HL-60 (cell line): ENCODE measurements around the gene OGG1.
A peak's percentile ranks its signal among the peaks of the same experiment; 100 is the strongest.

ENCODE experiments used
- DNase-seq, 2 experiments: peaks; one replicate each; pipeline ENCODE4 v3.0.0-alpha.2; 2010 to 2020; ENCODE audit warnings: low read depth in 1 of 2, low spot score in 1 of 2
- H3K27ac ChIP-seq: fragments of 250-450 bp; sonication (Bioruptor Pico); replicated peaks from 2 replicates; pipeline ENCODE4 v1.5.1; 2020; ENCODE audit warnings: mild to moderate bottlenecking, moderate library complexity
- H3K27me3 ChIP-seq: fragments of 250-450 bp; sonication (Bioruptor Pico); 2 replicates; pipeline ENCODE4 v1.5.1; 2021; ENCODE audit warnings: mild to moderate bottlenecking, moderate library complexity; ENCODE audit not compliant: insufficient read depth, poor library complexity, severe bottlenecking
- H3K4me3 ChIP-seq: replicated peaks from 2 replicates; pipeline ENCODE4 v1.5.1; 2011; ENCODE audit warnings: mild to moderate bottlenecking, control low read depth, low read length; ENCODE audit not compliant: insufficient read depth
- GABPA ChIP-seq: IDR thresholded peaks from 2 replicates; pipeline ENCODE4 v1.6.1; 2012; ENCODE audit warnings: low read depth
- POLR2AphosphoS5 ChIP-seq: IDR thresholded peaks from 2 replicates; pipeline ENCODE4 v1.6.1; 2012; ENCODE audit warnings: low read depth
- SPI1 ChIP-seq: IDR thresholded peaks from 2 replicates; pipeline ENCODE4 v1.6.1; 2012; ENCODE audit warnings: low read depth, mild to moderate bottlenecking, borderline replicate concordance
- TF ChIP-seq, protein P1 (sequence below): IDR thresholded peaks from one replicate; pipeline ENCODE4 v1.5.1; 2011; ENCODE audit warnings: low read length, control low read depth, inconsistent platforms; ENCODE audit not compliant: insufficient read depth
- TF ChIP-seq, protein P2 (sequence below): IDR thresholded peaks from 2 replicates; pipeline ENCODE4 v1.6.1; 2012; ENCODE audit warnings: low read depth; ENCODE audit not compliant: insufficient replicate concordance

Gene OGG1

DNA sequence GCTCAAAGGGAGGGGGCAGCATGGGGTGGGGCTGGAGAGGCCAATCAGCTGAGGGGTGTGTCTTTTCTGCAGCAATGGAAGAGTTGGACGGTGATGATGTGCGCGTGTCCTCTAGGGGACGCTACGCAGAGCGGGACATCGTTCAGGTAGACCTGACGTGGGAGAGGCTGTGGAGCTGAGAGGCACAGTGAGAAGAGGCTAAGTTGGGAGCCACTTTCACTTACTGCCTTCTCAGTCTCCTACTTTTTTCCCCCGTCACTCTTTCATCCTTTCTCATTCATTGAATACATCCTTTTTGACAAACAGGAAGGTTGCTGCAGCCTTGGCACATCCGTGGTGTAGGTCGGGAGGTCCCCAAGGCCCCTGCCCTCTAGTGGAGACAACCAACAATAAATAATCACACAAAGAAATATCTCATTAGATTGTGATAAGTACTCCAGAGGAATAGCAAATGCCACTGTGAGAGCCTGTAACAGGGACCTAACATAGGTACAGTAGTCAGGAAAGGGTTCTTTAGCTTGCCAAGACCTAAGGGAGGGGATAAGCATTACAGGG lies 22.6 kb upstream of the OGG1 start:
- H3K27me3 ChIP-seq, result no peaks in the 10 kb centered on the region
- peak in 1 of 2 experiments; percentile 59 for DNase-seq
- TF ChIP-seq GABPA (no peak), SPI1 (no peak), POLR2AphosphoS5 (no peak)
- TF ChIP-seq, protein P1, sequence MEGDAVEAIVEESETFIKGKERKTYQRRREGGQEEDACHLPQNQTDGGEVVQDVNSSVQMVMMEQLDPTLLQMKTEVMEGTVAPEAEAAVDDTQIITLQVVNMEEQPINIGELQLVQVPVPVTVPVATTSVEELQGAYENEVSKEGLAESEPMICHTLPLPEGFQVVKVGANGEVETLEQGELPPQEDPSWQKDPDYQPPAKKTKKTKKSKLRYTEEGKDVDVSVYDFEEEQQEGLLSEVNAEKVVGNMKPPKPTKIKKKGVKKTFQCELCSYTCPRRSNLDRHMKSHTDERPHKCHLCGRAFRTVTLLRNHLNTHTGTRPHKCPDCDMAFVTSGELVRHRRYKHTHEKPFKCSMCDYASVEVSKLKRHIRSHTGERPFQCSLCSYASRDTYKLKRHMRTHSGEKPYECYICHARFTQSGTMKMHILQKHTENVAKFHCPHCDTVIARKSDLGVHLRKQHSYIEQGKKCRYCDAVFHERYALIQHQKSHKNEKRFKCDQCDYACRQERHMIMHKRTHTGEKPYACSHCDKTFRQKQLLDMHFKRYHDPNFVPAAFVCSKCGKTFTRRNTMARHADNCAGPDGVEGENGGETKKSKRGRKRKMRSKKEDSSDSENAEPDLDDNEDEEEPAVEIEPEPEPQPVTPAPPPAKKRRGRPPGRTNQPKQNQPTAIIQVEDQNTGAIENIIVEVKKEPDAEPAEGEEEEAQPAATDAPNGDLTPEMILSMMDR, result peak; percentile 58
- TF ChIP-seq, protein P2, sequence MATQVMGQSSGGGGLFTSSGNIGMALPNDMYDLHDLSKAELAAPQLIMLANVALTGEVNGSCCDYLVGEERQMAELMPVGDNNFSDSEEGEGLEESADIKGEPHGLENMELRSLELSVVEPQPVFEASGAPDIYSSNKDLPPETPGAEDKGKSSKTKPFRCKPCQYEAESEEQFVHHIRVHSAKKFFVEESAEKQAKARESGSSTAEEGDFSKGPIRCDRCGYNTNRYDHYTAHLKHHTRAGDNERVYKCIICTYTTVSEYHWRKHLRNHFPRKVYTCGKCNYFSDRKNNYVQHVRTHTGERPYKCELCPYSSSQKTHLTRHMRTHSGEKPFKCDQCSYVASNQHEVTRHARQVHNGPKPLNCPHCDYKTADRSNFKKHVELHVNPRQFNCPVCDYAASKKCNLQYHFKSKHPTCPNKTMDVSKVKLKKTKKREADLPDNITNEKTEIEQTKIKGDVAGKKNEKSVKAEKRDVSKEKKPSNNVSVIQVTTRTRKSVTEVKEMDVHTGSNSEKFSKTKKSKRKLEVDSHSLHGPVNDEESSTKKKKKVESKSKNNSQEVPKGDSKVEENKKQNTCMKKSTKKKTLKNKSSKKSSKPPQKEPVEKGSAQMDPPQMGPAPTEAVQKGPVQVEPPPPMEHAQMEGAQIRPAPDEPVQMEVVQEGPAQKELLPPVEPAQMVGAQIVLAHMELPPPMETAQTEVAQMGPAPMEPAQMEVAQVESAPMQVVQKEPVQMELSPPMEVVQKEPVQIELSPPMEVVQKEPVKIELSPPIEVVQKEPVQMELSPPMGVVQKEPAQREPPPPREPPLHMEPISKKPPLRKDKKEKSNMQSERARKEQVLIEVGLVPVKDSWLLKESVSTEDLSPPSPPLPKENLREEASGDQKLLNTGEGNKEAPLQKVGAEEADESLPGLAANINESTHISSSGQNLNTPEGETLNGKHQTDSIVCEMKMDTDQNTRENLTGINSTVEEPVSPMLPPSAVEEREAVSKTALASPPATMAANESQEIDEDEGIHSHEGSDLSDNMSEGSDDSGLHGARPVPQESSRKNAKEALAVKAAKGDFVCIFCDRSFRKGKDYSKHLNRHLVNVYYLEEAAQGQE, result no peak
- no peak overlapping the region for H3K4me3 ChIP-seq
- H3K27ac ChIP-seq, result no peak overlapping the region

DNA sequence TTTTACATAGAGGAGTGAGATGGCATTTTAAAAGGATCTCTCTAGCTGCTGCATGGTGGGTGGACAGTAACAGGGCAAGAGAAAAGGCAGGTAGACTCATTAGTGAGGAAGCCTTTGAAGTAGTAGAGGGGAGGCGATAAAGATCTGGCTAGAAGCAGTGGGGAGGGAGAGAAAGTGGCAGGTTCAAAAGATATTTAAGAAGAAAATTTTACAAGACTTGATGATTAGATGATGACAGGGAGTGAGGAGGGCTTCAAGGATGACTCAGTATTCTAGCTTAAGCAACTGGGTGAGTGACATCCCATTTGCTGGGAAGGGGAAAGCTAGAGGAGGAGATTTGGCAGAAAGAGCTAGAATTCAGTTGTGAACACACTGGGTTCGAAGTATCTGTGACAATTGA lies 22.0 kb upstream of the OGG1 start:
- TF ChIP-seq, protein P1, result no peak
- TF ChIP-seq POLR2AphosphoS5 (no peak), GABPA (no peak), SPI1 (no peak)
- TF ChIP-seq, protein P2, result no peak
- no peak for DNase-seq
- Histone ChIP-seq H3K27ac (no peak overlapping the region), H3K4me3 (no peak overlapping the region), H3K27me3 (no peaks in the 10 kb centered on the region)

DNA sequence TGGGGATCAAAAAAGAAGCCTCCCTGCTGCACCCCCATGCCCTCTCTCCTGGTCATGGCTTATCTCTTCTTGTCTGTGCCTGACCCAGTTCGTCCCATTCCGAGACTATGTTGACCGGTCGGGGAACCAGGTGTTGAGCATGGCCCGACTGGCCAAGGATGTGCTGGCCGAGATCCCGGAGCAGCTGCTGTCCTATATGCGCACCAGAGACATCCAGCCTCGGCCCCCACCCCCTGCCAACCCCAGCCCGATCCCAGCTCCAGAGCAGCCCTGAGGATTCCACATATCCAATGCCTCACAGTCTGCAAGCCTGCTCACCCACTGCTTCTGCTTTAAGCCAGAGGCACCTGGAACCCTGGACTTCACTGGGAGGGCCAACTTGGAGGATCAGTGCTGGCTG lies 20.3 kb upstream of the OGG1 start:
- DNase-seq, result no peak
- Histone ChIP-seq H3K27ac (no peak overlapping the region), H3K27me3 (no peaks in the 10 kb centered on the region), H3K4me3 (no peak overlapping the region)
- no peak for TF ChIP-seq POLR2AphosphoS5
- TF ChIP-seq GABPA, result no peak
- no peak for TF ChIP-seq SPI1
- TF ChIP-seq, protein P1, result no peak
- TF ChIP-seq, protein P2, result no peak
